GM18951 (cell line): Measurements from ENCODE around the gene TOB1.

Experiments
- POLR2A ChIP-seq: IDR thresholded peaks from 4 replicates; pipeline ENCODE4 v1.6.1; 2011; ENCODE audit warnings: mild to moderate bottlenecking; ENCODE audit not compliant: insufficient read length, insufficient read depth; ENCODE audit errors: extremely low read depth
- in situ Hi-C: fragments of 300-500 bp; cut with MboI; formaldehyde crosslinking; loops from one replicate; pipeline ENCODE4 v1.12.0; 2022; ENCODE audit warnings: low sequenced_read_pairs, mixed read lengths, inconsistent platforms; ENCODE audit not compliant: unreplicated experiment

The TOB1 gene

GRCh38 chr17:50855708-50856330 lies 10.3 kb downstream of the TOB1 start:
- in situ Hi-C loops = no loop called here
- TF ChIP-seq POLR2A = no peak

GRCh38 chr17:50853781-50854180 lies 12.4 kb downstream of the TOB1 start:
- no peak for TF ChIP-seq POLR2A
- in situ Hi-C loops = no loop called here

- no peak for TF ChIP-seq POLR2A
- in situ Hi-C loops = no loop called here
Observed at GRCh38 chr17:50853015-50853615, 13.0 kb downstream of the TOB1 start.

- TF ChIP-seq POLR2A = no peak
- in situ Hi-C loops = no loop called here
Observed at GRCh38 chr17:50850640-50851039, 15.5 kb downstream of the TOB1 start.

GRCh38 chr17:50848711-50849110 lies 17.4 kb downstream of the TOB1 start:
- in situ Hi-C loops = no loop called here
- TF ChIP-seq POLR2A = no peak

GRCh38 chr17:50848039-50848438 lies 18.1 kb downstream of the TOB1 start:
- in situ Hi-C loops = no loop called here
- TF ChIP-seq POLR2A = no peak

GRCh38 chr17:50847566-50847965 lies 18.6 kb downstream of the TOB1 start:
- TF ChIP-seq POLR2A = no peak
- in situ Hi-C loops = no loop called here

GRCh38 chr17:50845240-50846147 lies 20.7 kb downstream of the TOB1 start:
- in situ Hi-C loops = no loop called here
- no peak for TF ChIP-seq POLR2A

- in situ Hi-C loops = no loop called here
- TF ChIP-seq POLR2A = no peak
Observed at GRCh38 chr17:50844117-50844700, 21.9 kb downstream of the TOB1 start.

GRCh38 chr17:50843150-50843905 lies 22.8 kb downstream of the TOB1 start:
- TF ChIP-seq POLR2A = no peak

GRCh38 chr17:50842506-50843149 lies 23.5 kb downstream of the TOB1 start:
- in situ Hi-C loops = no loop called here
- TF ChIP-seq POLR2A = no peak

More at GRCh38 chr17:50843150-50843905, 22.8 kb downstream of the TOB1 start:
- in situ Hi-C loops = no loop called here

- in situ Hi-C loops = no loop called here
- no peak for TF ChIP-seq POLR2A
Observed at GRCh38 chr17:50841949-50842354, 24.2 kb downstream of the TOB1 start.
